GM12891 (cell line): Measurements from ENCODE around the gene ITFG1.

Experiments
- PAX5 ChIP-seq: IDR thresholded peaks from 2 replicates; pipeline ENCODE4 v1.6.1; 2011; ENCODE audit warnings: low read length, moderate library complexity, mild to moderate bottlenecking; ENCODE audit not compliant: insufficient read depth, severe bottlenecking
- POLR2A ChIP-seq: IDR thresholded peaks from 2 replicates; pipeline ENCODE4 v1.6.1; 2011; ENCODE audit warnings: low read depth, low read length, control low read depth
- POLR2AphosphoS5 ChIP-seq: IDR thresholded peaks from 2 replicates; pipeline ENCODE4 v1.6.1; 2011; ENCODE audit warnings: low read depth, low read length, control low read depth
- POU2F2 ChIP-seq: IDR thresholded peaks from 2 replicates; pipeline ENCODE4 v1.6.1; 2011; ENCODE audit warnings: low read depth, mild to moderate bottlenecking, control low read depth, low read length, moderate library complexity
- TAF1 ChIP-seq: IDR thresholded peaks from 2 replicates; pipeline ENCODE4 v1.6.1; 2011; ENCODE audit warnings: low read depth, low read length, control low read depth

DNA sequence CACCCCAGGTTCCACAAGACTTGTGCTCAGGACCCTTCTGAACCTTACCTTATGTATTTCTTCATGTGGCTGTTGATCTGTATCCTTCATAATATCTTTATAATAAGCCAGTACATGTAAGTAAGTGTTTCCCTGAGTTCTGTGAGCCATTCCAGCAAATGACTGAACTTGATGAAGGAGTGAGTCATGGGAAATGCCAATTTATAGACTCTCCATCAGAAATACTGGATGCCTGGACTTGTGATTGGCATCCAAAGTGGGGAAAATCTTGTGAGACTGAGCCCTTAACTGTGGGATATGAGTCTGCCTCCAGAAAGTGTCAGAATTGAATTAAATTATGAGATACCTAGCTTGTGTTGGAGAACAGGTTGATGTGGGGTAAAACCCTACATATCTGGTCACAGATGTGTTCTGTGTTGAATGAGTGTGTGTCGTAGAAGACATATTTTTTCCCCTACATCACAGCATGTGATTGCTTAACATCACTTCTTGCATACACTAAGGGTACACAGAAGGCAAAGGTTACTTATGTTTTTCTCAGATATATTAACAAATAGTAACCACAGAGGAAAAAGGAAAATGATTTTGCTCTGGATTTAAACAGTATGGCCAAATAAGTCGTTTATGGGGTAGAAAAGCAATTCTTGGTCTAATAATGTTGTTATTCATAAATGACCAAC lies 247.0 kb downstream of the ITFG1 start:
- TF ChIP-seq POLR2AphosphoS5 (no peak), POLR2A (no peak), POU2F2 (no peak), TAF1 (no peak), PAX5 (no peak)
